ENCODE measurements around the gene PLIN1.
"Not testable (repeated sequence)": the region's sequence is repeated elsewhere in the genome, so short reads cannot be mapped to it uniquely, and the experiment has no call there.

PLIN1 gene

GRCh38 chr15:89679212-89679611 is at the start of gene PLIN1:
PLIN1 (minus strand) TSS chr15:89679367; CDS start chr15:89677489, 1,878 bp downstream.
- DNase-seq (ENCODE audit: low spot score) = no peak

DNA sequence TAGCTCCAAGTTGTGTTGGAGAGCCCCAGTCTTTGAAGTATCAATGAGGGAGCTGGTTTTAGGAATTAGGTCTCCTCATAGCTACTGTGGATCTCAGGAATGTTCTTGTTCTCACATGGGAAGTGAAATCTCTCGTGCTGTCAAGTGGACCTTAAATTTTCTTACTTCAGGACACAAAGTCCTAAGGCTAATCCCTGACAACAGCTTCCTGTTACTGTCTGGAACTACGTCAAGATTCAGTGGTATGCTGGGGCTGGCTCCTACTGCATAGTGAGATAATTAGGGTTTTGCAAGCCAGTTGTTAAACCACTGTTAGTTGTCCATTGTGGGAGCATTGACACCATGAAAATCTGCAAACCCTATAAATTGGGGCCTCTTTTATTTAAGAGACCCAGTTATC is 49.1 kb upstream of the PLIN1 start:
- peak; percentile 50 for DNase-seq (ENCODE audit: low spot score)

- no peak for DNase-seq (ENCODE audit: low spot score)
These were observed 45.9 kb upstream of the PLIN1 start for GRCh38 chr15:89725064-89725463.

DNA sequence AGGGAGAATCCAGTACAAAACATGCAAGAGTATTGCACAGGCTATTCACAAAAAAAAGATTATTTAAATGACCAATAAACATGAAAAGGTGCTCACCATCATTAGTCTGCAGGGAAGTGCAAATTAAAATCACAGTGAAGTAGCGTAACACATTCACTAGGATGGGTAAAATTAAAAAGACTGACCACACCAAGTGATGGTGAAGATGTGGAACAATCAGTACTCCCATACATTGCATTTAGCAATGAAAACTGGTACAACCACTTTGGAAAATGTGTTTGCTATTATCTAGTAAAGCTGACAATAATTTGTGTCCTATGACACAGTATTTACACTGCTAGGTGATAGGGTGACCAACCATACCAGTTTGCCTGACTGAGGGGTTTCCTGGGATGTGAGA is 45.5 kb upstream of the PLIN1 start:
- DNase-seq (ENCODE audit: low spot score) = no peak

DNA sequence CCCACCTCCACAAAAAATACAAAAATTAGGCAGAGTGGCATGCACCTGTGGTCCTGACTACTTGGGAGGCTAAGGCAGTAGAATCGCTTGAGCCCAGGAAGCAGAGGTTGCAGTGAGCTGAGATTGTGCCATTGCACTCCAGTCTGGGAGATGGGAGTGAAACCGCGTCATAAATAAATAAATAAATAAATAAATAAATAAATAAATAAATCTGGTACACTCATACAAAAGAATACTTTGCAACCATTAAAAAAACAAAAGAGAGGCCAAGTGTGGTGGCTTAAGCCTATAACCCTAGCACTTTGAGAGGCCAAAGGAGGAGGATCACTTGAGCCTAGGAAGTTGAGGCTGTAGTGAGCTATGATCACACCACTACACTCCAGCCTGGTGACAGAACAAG is 43.9 kb upstream of the PLIN1 start:
- no peak for DNase-seq (ENCODE audit: low spot score)

- no peak for DNase-seq (ENCODE audit: low spot score)
These were observed 35.6 kb upstream of the PLIN1 start for GRCh38 chr15:89714775-89715174.

DNA sequence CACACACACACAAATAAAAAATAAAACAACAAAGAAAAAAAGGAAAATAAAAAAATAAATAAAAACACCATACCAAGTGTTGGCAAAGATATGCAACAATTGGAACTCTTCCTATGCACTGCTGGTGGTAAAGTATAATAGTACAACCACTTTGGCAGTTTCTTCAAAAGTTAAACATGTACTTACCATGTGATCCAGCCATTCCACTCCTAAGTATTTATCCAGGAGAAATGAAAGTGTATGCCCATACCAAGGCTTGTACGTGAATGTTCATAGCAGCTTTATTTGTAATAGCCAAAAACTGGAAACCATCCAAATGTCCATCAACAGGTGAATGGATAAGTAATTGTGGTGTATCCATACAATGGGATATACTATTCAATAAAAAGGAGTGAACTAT is 28.4 kb upstream of the PLIN1 start:
- DNase-seq (ENCODE audit: low spot score) = no peak

- no peak for DNase-seq (ENCODE audit: low spot score)
These were observed 25.2 kb upstream of the PLIN1 start for GRCh38 chr15:89704411-89704810.

DNA sequence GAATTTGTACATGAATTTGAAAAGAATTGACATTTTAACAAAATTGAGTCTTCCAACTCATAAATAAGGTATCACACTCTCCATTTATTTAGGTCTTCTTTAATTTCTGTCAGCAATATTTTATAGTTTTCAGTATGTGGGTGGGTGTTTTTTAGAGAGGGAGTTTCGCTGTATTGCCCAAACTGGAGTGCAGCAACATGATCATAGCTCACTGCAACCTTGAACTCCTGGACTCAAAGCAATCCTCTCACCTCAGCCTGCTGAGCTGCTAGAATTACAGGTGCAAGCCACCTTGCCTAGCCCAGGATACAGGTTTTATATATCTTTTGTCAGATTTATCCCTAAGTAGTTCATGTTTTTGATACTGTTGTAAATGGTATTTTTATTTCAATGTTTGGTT is 16.0 kb upstream of the PLIN1 start:
- DNase-seq (ENCODE audit: low spot score) = no peak

- DNase-seq (ENCODE audit: low spot score) = no peak
These were observed 14.5 kb upstream of the PLIN1 start for GRCh38 chr15:89693696-89694095.

DNA sequence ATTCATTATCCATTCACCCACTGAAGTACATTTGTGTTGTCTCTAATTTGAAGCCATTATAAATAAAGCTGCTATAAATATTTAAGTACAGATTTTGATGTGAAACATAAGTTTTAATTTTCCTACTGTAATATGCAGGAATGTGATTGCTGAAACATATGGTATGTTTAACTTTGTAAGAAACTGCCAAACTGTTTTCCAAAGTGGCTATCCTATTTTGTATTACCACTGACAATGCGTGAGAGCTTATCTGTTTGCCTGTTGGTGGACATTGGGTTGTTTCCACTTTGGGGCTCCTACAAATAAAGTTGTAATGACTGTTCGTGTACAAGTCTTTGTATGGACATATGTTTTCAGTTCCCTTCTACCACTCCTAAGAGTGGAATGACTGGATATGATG is 13.9 kb upstream of the PLIN1 start:
- DNase-seq (ENCODE audit: low spot score) = no peak

- peak; percentile 93 for DNase-seq (ENCODE audit: low spot score)
These were observed 11.4 kb upstream of the PLIN1 start, which contains the start of the genes PEX11A and WDR93 for GRCh38 chr15:89690276-89691218. PEX11A (minus strand) TSS chr15:89690754; CDS start chr15:89690632, 122 bp downstream. WDR93 (plus strand) TSS chr15:89690811; CDS start chr15:89701747, 10,936 bp downstream.

- DNase-seq (ENCODE audit: low spot score) = not testable (repeated sequence)
These were observed 10.7 kb upstream of the PLIN1 start for GRCh38 chr15:89689930-89690275.

DNA sequence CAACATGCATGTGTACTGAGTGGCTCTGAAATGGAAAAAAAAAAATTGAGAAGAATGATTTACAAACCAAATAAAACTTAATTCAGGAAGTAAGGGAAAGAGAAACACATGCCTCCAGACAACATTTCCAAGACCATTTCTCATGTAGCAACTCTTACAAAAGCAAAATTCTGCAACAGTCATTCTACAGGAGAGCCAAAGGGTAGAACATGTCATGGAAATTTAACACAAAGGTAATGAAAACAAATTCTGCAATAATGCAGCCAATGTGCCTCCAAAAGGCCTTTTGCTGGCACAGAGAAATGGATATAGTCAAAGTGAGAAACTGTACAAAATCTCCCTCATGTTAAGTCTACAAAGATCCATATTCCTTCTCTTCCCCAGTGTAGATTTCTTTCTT is 7.4 kb upstream of the PLIN1 start:
- no peak for DNase-seq (ENCODE audit: low spot score)

DNA sequence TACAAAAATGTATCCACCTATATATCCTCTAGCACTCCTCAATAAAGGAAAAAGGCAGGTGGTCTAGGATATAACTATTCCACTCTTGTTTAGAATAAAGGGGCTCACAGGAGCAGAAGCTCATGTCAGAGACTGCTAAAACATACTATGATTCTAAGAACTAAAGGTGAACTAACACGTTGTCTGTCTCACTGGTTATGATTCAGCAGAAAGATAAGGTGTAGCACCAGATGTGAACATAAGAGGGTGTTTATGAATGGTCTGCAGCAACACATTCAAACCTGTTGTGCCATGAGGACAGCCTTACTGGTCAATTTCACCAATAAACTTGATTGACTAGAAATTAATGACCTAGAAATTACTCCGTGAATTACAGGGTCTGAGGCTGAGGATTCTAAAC is 6.8 kb upstream of the PLIN1 start:
- no peak for DNase-seq (ENCODE audit: low spot score)

GRCh38 chr15:89681146-89681545 is 2.0 kb upstream of the PLIN1 start:
- no peak for DNase-seq (ENCODE audit: low spot score)

DNA sequence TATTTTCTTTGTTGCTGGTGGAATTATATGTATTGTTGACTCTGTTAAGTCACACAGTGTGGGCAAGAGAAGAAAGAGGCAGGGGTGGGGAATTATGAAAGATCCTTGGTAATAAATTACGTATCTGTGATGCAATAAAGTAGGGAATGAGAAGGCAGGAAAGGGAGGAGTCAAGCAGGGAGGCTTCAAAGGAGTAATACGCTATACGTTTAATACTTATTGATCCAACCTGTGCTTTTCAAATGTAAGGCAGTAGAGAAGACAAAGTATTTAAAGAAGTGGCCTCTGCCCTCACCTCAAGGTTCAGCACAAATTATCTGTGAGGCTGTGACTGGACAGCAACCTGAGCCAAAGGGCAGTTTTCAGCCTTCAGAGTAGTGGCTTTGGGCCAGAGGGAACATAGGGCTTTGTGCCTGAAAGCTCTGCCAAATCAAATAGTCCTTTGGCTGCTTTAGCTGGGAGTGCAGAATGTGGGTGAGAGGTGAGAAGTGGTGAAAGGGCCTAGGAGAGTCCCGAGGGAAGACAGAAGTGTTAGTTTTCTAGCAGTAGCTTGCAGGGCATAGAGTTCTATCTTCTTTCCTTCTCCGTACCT is 1.2 kb upstream of the PLIN1 start:
- peak; percentile 79 for DNase-seq (ENCODE audit: low spot score)

- DNase-seq (ENCODE audit: low spot score) = no peak
These were observed 1.8 kb downstream of the PLIN1 start for GRCh38 chr15:89677381-89677780.

DNA sequence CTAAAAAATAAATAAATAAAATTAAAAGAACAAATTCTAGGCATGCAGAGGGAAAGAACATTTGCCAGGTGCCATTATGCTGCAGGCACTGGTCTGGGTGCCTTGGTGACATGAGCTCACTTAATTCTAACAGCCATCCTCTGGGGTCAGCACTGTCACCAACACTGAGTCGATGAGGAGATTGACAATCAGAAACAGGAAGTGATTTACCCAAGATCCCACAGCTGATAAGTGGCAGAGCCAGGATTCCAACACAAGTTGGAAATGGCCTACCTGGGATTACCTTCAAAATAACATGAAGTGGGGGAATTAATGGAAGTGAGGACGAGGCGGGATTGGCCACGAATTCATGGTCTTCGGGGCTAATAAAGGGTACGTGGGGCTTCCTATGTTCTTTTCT is 3.6 kb downstream of the PLIN1 start:
- DNase-seq (ENCODE audit: low spot score) = no peak

GRCh38 chr15:89674526-89674925 is 4.6 kb downstream of the PLIN1 start:
- no peak for DNase-seq (ENCODE audit: low spot score)

GRCh38 chr15:89673165-89673512 is 6.0 kb downstream of the PLIN1 start:
- no peak for DNase-seq (ENCODE audit: low spot score)

GRCh38 chr15:89672221-89673164 is 6.7 kb downstream of the PLIN1 start:
- peak; percentile 66 for DNase-seq (ENCODE audit: low spot score)

Data from AG20443 (cell line).